Retinal pigment epithelial cell (primary cell): ENCODE results near the gene COPS9.

Experiments used
- DNase-seq: peaks from one replicate; pipeline ENCODE4 v3.0.0-alpha.2; 2010; ENCODE audit warnings: low read depth
- H3K4me3 ChIP-seq: 2 replicates; pipeline ENCODE4 v1.5.1; 2011; ENCODE audit warnings: mild to moderate bottlenecking, low read length, control low read depth, moderate library complexity
- TF ChIP-seq, protein P1 (sequence below): conservative IDR thresholded peaks from 2 replicates; pipeline ENCODE4 v1.5.1; 2011; ENCODE audit warnings: low read depth, low read length, control low read depth, inconsistent platforms

COPS9 gene

DNA sequence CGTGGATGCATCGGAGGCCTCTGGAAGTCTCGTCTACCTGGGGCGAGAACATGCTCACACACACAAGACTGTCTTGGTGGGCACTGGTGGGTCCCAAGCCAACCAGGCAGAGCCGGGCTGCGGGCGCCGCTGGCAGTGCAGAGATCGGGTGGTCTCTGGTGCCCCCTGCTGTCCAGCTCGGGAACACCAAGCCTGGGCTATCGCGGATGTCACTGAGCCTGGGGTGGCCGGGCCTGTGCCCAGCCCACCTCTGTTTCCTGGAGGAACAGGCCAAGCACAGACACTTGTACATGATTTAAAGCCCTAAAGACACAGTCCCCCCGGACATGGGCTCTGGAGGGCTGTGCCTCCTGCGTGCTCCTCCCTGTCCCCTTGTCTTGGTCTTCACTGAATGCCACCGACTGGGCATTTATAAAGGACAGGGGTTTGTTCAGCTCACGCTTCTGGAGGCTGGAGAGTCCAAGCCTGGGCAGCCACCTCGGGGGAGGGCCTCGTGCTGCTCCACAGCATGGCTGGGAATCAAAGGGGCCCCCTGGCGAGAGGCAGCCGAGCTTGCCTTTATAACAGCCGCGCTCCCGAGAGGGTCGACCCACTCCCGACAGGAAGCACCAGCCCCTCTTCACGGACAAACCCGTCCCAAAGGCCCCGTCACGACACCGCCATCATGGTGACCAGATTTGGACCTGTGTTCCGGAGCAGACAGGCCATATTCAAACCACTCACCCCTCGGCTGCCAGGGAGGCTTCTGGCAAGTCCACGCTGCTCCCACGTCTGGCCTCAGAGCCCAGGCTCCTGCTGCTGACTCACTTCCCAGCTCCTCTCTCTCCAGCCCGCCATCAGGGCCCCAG lies 7.9 kb upstream of the COPS9 start:
- TF ChIP-seq, protein P1, sequence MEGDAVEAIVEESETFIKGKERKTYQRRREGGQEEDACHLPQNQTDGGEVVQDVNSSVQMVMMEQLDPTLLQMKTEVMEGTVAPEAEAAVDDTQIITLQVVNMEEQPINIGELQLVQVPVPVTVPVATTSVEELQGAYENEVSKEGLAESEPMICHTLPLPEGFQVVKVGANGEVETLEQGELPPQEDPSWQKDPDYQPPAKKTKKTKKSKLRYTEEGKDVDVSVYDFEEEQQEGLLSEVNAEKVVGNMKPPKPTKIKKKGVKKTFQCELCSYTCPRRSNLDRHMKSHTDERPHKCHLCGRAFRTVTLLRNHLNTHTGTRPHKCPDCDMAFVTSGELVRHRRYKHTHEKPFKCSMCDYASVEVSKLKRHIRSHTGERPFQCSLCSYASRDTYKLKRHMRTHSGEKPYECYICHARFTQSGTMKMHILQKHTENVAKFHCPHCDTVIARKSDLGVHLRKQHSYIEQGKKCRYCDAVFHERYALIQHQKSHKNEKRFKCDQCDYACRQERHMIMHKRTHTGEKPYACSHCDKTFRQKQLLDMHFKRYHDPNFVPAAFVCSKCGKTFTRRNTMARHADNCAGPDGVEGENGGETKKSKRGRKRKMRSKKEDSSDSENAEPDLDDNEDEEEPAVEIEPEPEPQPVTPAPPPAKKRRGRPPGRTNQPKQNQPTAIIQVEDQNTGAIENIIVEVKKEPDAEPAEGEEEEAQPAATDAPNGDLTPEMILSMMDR, result peak; percentile 92
- H3K4me3 ChIP-seq, result no peak overlapping the region
- DNase-seq, result no peak

DNA sequence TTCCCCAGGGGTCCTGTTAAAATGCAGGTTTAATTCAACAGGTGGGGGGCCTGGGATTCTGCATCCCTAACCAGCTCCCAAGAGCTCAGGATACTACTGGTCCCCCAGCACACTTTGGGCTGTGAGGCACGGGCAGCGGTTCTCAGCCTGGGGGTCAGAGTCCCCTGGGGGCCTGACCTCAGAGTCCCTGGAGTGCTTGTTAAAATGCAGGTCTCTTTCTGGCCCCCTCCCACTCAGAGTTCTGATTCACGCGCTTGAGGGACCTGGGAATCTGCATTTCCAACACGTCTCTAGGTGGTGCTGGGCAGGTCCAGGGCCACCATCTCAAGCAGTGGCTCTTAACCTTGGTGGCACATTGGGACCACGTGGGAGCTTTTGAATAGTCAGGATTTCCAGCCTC lies 7.2 kb upstream of the COPS9 start:
- H3K4me3 ChIP-seq, result no peak overlapping the region
- no peak for DNase-seq
- TF ChIP-seq, protein P1, result no peak

GRCh38 chr2:240142859-240143258 lies 6.8 kb upstream of the COPS9 start:
- TF ChIP-seq, protein P1, result no peak
- no peak for DNase-seq
- no peak overlapping the region for H3K4me3 ChIP-seq

DNA sequence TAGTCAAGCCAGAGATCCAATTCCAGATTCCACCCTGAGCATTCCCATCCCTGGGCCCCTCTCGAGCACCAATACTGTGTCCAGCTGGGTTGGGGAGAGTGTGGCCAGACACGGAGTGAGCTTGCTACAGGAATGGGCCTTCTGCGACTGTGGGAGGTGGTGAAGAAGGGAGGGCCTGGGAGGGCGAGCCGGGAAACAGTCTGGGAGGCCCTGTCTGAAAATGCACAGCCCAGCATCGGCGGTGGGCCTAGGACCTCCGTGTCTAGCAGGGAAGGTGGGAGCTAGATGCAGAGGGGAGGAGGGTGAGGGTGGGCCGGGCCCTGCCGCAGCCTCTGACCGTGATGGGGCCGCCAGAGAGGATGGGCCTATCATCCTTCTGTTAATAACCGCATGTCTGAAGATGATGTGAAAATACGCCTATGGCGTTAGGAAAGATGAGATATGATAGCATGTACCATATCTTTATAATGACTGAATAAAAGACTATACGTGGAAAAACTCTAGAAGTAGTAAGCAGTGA lies 6.2 kb upstream of the COPS9 start:
- no peak for DNase-seq
- TF ChIP-seq, protein P1, result no peak
- H3K4me3 ChIP-seq, result no peak overlapping the region

DNA sequence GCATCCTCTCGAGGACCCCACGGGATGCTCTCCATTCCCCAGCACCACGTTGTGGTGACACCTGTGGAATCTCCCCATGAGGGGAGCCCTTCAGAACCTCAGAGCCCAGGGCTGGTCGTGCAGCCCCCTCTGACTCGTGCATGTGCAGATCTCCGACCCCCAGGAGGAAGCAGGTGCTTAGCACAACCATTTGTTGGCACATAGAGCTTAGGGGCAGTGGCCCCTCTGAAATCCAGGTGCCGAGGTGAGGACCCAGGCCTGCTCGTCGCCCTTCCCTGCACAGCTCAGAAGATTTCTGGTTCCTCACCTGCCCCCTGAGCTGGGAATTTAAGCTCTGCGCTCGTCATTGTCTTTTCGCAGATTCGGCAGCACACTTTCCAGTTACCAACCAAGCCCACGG lies 5.6 kb upstream of the COPS9 start:
- no peak for DNase-seq
- no peak overlapping the region for H3K4me3 ChIP-seq
- TF ChIP-seq, protein P1, result no peak

DNA sequence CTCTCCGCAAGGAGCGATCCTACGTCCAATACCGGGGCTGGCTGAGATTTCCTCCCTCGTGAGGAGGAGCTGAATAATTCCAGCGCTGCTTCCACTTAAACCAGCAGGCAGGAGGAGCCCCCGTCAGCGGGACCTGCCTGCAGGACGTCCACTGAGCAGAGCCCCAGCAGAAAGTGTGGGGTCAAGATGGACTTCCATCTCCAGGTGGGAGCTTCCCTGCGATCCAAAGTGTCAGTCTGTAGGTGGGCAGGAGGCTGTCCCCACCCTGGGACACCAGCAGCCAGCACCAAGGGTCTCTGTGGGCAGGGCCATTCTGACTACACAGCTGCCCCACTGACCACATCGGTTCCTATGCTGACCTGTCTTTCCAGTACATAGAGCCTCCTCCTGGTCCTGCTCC lies 4.8 kb upstream of the COPS9 start:
- TF ChIP-seq, protein P1, result no peak
- DNase-seq, result no peak
- no peak overlapping the region for H3K4me3 ChIP-seq

DNA sequence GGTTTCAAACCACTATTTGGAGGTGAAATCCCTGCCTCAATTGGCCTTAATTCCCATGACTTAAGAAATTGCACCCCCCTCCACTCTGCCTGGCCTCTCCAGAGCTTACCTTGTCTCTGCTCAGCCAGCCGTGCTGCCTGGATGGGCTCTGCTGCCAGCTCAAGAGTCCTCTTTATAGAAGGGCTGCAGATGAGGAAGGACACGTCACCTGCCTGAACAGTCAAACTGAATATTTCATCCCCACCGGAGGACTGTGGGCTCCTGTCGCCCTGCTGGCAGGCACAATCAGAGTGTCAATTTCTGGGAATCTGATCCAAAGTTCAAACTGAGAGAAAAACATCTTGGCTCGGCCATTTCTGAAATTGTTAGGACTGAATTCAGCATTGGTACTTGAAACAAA lies 4.4 kb upstream of the COPS9 start, which contains the start of gene OTOS:
Gene OTOS (minus strand): TSS at position 148 of the 400 bp plus-strand sequence. CDS start 332 bp downstream, outside the sequence.
- no peak for DNase-seq
- H3K4me3 ChIP-seq, result no peak within 1 kb of the TSS
- TF ChIP-seq, protein P1, result no peak
